Measurements from ENCODE around the gene ITGA4.

- no peak for TF ChIP-seq CTCF (IDR thresholded peaks at IDR 0.05)
- TF ChIP-seq POLR2A (IDR thresholded peaks at IDR 0.05): no peak
- no peak for TF ChIP-seq POLR2AphosphoS5 (IDR thresholded peaks at IDR 0.05)
Observed at GRCh38 chr2:181426672-181427071, 30.5 kb upstream of the ITGA4 start.

Data from stomach (tissue), 4 donors.